K562 (cell line): ENCODE data around the gene ARHGDIA. TPM values are rescaled to one million over a fixed set of nuclear protein-coding genes. Genes with fewer than 3 reads are reported as not detected.

Source experiments
- CEBPZ ChIP-seq: fragments of 150-350 bp; IDR thresholded peaks from 2 replicates; pipeline ENCODE4 v1.6.1; 2014; ENCODE audit warnings: low read depth, mild to moderate bottlenecking, low read length, borderline replicate concordance
- CLOCK ChIP-seq: fragments of 250-450 bp; sonication (Bioruptor Pico); IDR thresholded peaks from 2 replicates; pipeline ENCODE4 v1.4.0; 2020; ENCODE audit warnings: mild to moderate bottlenecking, moderate library complexity, borderline replicate concordance
- DNMT1 ChIP-seq: fragments of 450-650 bp; IDR thresholded peaks from 2 replicates; pipeline ENCODE4 v1.6.1; 2016; ENCODE audit warnings: antibody characterized with exemption, mild to moderate bottlenecking
- E2F8 ChIP-seq: fragments of 450-650 bp; IDR thresholded peaks from 2 replicates; pipeline ENCODE4 v1.7.1; 2018; ENCODE audit warnings: mild to moderate bottlenecking, low read depth; ENCODE audit not compliant: partially characterized antibody
- GATA2 ChIP-seq: sonication (generic); formaldehyde crosslinking; IDR thresholded peaks from 2 replicates; pipeline ENCODE4 v1.4.0; 2020; ENCODE audit warnings: mild to moderate bottlenecking, missing genetic modification reagents
- JUNB ChIP-seq: fragments of 450-650 bp; formaldehyde crosslinking; conservative IDR thresholded peaks from 2 replicates; pipeline ENCODE4 v1.4.0; 2020; ENCODE audit warnings: mild to moderate bottlenecking
- KDM2B ChIP-seq: fragments of 250-450 bp; sonication (Bioruptor Pico); IDR thresholded peaks from 2 replicates; pipeline ENCODE4 v1.8.0; 2021; ENCODE audit warnings: mild to moderate bottlenecking, moderate library complexity
- MBD1 ChIP-seq: fragments of 250-450 bp; sonication (Bioruptor Pico); IDR thresholded peaks from 2 replicates; pipeline ENCODE4 v1.8.0; 2022; ENCODE audit warnings: inconsistent platforms
- SLC30A9 ChIP-seq: fragments of 250-450 bp; sonication (Bioruptor Pico); IDR thresholded peaks from 2 replicates; pipeline ENCODE4 v1.8.0; 2022; ENCODE audit warnings: mild to moderate bottlenecking, moderate library complexity
- TRIM25 ChIP-seq: fragments of 450-650 bp; IDR thresholded peaks from 2 replicates; pipeline ENCODE4 v1.7.0; 2016; ENCODE audit warnings: borderline replicate concordance
- ZBTB43 ChIP-seq: sonication (generic); formaldehyde crosslinking; IDR thresholded peaks from 2 replicates; pipeline ENCODE4 v1.8.0; 2023; ENCODE audit warnings: mild to moderate bottlenecking, missing genetic modification reagents
- ZNF444 ChIP-seq: fragments of 250-450 bp; sonication (Bioruptor Pico); IDR thresholded peaks from 2 replicates; pipeline ENCODE4 v1.4.0; 2020; ENCODE audit warnings: mild to moderate bottlenecking, moderate library complexity
- polyA plus RNA-seq, 8 experiments: library from polyadenylated mRNA; depleted of rRNA in 4 of 8; stranded (reverse) in 5 of 8; unstranded in 3 of 8; fragments of >200 nt; fragmentation: Nextera tagmentation in 2 of 8; fragmentation: Illumina TruSeq in 1 of 8; extraction: Ambion mirVana in 2 of 8; extraction: Trizol in 1 of 8; gene quantifications; 2 replicates each; pipeline versions ENCODE4 v1.2.1 to v1.2.3, GENCODE V29; 2011 to 2014; ENCODE audit warnings: inconsistent platforms in 1 of 8, missing spikeins in 1 of 8
- total RNA-seq, 7 experiments: library from RNA; depleted of rRNA in 6 of 7; stranded (reverse); fragments of >200 nt in 6 of 7; fragmentation: Illumina TruSeq in 2 of 7; extraction: Trizol in 2 of 7; gene quantifications; 2 replicates each; pipeline versions ENCODE4 v1.2.1 to v1.2.3, GENCODE V29; 2011 to 2021; ENCODE audit warnings: low replicate concordance in 1 of 7

ARHGDIA gene
- total and polyA plus RNA-seq, 9 of the 15 experiments (the other 6 are each of a cell fraction or from before 2014, with no cell fraction given) = 9.6 to 340 (median 97.6) TPM

- TF ChIP-seq E2F8 (peak; percentile 44), ZNF444 (CRISPR knock-in tag) (no peak), KDM2B (0 out of 2 replicates have a peak, but pooled peaks have one; percentile 7), ZBTB43 (CRISPR knock-in tag) (0 out of 2 replicates have a peak, but pooled peaks have one; percentile 30), TRIM25 (no peak), MBD1 (CRISPR knock-in tag) (no peak), JUNB (CRISPR knock-in tag) (no peak), DNMT1 (no peak), CEBPZ (no peak), GATA2 (peak; percentile 51; the same call in 1 of the 2 replicates), CLOCK (CRISPR knock-in tag) (no peak), SLC30A9 (CRISPR knock-in tag) (no peak)
These were observed 3.0 kb downstream of the ARHGDIA start (continued) for GRCh38 chr17:81867991-81868673.
